ENCODE results near the gene ERI2.

The ERI2 gene

GRCh38 chr16:20806168-20807050, at the start of gene ERI2, which contains the start of gene REXO5:
Gene ERI2 (minus strand): TSS chr16:20806472. CDS start chr16:20806430, 42 bp downstream.
Gene REXO5 (plus strand): TSS chr16:20806527. CDS start chr16:20806954, 427 bp downstream.
- DNase-seq, result peak; percentile 44 to 93 (median 81)

- DNase-seq, result no peak
Measured at GRCh38 chr16:20854963-20855362, 48.7 kb upstream of the ERI2 start.

GRCh38 chr16:20853981-20854620, 47.8 kb upstream of the ERI2 start:
- no peak for DNase-seq

GRCh38 chr16:20853143-20853542, 46.9 kb upstream of the ERI2 start:
- no peak for DNase-seq

GRCh38 chr16:20851601-20852000, 45.3 kb upstream of the ERI2 start:
- peak in 15 of 51 donors; percentile 3 to 64 (median 26) for DNase-seq

GRCh38 chr16:20850981-20851380, 44.7 kb upstream of the ERI2 start:
- peak in 1 of 51 donors; percentile 21 for DNase-seq

- DNase-seq, result peak in 37 of 51 donors; percentile 4 to 73 (median 41)
Measured at GRCh38 chr16:20849589-20850390, 43.5 kb upstream of the ERI2 start.

GRCh38 chr16:20847550-20847949, 41.3 kb upstream of the ERI2 start:
- DNase-seq, result no peak

GRCh38 chr16:20846551-20846950, 40.3 kb upstream of the ERI2 start:
- DNase-seq, result no peak

GRCh38 chr16:20846030-20846429, 39.8 kb upstream of the ERI2 start:
- no peak for DNase-seq

GRCh38 chr16:20844588-20844987, 38.3 kb upstream of the ERI2 start:
- DNase-seq, result no peak

- no peak for DNase-seq
Measured at GRCh38 chr16:20844054-20844453, 37.8 kb upstream of the ERI2 start.

GRCh38 chr16:20839504-20839903, 33.2 kb upstream of the ERI2 start:
- no peak for DNase-seq

- DNase-seq, result no peak
Measured at GRCh38 chr16:20838240-20838639, 32.0 kb upstream of the ERI2 start.

- no peak for DNase-seq
Measured at GRCh38 chr16:20833086-20833485, 26.8 kb upstream of the ERI2 start.

GRCh38 chr16:20830372-20830771, 24.1 kb upstream of the ERI2 start:
- no peak for DNase-seq

GRCh38 chr16:20829536-20829935, 23.3 kb upstream of the ERI2 start:
- DNase-seq, result no peak

GRCh38 chr16:20826039-20826566, 19.8 kb upstream of the ERI2 start:
- no peak for DNase-seq

GRCh38 chr16:20822521-20823325, 16.5 kb upstream of the ERI2 start:
- no peak for DNase-seq

- no peak for DNase-seq
Measured at GRCh38 chr16:20821682-20822081, 15.4 kb upstream of the ERI2 start.
